Renal cortex interstitium (tissue), 11 donors: ENCODE measurements around the gene OR5K2. TPM values are rescaled to one million over a fixed set of nuclear protein-coding genes. Genes with fewer than 3 reads are reported as not detected.

Experiments used
- DNase-seq, 11 donors: peaks; one replicate each; pipeline ENCODE4 v3.0.0-alpha.2; 2013; ENCODE audit warnings: low read depth in 9 of 11, low spot score in 4 of 11; ENCODE audit errors: extremely low read depth in 1 of 11
- polyA plus RNA-seq, 3 donors: library from polyadenylated mRNA; unstranded; fragments of 120-200 nt; gene quantifications; one replicate each; pipeline ENCODE4 v1.2.1, GENCODE V29; 2013; ENCODE audit not compliant: insufficient read length in 3 of 3

OR5K2 gene
- polyA plus RNA-seq, 3 donors = 0.79 TPM; not detected in 2

DNA sequence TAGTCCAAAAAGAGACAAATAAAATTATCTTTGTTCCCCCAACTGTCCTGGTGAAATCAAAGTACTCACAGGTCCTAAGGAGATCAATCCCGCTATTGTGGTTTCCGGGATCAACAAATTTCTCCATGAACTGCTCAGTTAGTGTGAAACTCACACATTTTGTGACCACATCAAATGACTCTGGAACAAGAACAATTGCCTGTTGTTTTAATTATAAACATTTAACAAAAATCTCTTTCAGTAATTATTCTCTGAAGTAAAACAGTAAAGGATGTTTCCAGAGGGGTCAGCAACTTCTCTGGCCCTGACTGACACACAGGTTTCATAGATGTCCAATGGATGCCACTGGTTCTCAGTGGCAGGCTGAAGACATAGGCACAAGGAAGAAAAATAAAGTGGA, 21.3 kb downstream of the OR5K2 start:
- DNase-seq = no peak

DNA sequence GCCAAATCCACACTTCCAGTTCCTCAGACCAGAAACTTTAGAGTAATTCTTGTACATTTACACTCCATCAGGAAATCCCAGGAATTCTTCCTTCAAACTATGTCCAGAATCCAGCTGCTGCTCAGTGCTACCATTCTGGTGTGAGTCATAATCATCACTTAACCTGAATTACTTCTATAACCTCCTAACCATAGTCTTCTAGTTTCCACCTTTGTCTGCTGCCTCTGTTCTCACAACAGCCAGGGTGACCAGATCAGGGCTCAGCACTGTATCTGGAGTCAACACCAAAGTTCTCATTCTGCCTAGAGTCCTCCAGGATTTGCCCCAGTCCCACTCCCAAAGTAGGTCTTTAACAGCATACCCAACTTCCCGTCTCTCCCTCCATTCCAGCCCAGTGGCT, 21.9 kb downstream of the OR5K2 start:
- no peak for DNase-seq

DNA sequence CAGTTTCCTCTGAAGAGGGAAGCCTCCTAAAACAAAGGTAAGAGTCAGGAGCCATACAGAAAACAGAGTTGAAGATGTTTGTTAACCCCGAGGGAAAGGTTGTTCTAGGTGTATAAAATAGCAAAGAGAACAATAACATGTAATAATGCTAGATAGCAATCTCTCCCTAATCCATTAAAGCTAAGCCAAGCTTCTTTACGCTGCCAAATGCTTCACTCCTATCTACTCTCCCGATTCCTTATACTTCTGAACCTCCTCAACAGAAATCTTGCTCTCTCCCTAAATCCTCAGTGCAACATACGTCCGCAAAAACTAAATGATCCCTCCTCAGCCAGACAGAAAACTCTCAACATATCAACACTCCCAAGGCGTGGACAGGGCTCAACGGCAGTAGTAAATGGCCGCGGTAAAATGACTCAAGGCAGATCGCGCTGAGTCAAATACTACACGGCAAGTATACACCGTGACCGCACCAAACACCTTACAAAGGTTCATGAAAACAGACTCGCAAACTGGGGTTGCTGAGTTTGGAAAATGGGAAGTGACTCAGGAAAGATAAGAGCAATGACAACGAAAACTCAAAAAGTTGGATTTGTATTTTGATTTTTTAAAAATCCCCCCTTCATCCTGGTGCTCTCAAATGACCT, 24.5 kb downstream of the OR5K2 start:
- DNase-seq = peak; percentile 10 to 58 (median 44)

DNA sequence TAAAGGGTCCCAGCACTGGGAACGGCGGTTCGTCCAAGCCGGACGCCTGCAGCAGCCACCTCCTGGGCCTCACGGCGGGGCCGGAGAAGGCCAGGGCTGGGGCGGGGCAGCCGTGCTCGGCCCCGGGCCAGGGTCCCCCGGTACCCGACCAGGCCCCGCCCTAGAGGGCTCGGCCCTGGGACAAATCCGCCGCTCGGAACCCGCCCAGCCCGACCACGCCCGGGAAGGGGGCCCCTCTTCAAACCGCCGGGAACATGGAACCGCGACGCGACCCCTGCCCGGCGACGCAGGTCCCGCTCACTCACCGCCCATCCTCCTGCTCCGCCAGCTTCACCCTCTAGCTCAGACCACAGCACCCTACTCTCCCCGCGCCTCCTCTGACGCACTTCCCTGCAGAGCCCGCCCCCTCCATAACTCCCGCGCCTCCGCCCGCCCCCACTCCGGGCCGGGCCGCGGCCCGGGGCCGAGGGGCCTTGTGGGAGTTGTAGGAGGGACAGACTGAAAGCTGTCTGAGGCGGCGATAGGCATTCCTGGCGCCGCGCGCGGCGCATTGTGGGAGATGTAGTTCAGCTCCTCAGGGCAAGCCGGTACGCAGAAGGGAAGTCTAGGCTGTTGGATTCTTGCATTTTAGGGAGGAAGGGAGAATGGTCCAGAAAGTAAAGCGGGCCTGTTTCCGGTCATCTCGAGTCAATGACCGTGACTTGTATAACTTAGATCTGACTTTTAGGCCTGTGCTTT, 25.2 kb downstream of the OR5K2 start, which contains the start of gene CLDND1:
Gene CLDND1 (minus strand): TSS at position 359 of the 738 bp plus-strand sequence. CDS start 1,478 bp downstream, outside the sequence.
- DNase-seq = peak; percentile 88 to 96 (median 93)

DNA sequence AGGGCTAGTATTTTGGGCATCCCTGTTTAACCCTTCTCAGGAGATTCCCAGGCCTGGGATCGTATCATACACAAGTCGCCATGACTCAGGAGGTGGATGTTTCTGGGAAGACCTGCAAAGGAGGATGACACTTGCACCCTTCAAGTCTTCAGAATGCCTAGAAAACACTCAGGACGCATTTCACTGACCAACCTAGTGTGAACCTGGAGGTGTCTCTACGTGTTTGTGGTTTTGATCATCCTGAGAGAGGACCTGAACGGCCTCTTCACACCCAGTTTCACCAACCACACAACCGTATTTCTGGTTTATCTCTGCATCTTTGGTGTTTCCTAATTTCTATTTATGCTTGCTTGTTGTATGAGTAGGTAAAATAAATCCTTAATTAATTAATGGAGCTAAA, 28.0 kb downstream of the OR5K2 start:
- DNase-seq = no peak

DNA sequence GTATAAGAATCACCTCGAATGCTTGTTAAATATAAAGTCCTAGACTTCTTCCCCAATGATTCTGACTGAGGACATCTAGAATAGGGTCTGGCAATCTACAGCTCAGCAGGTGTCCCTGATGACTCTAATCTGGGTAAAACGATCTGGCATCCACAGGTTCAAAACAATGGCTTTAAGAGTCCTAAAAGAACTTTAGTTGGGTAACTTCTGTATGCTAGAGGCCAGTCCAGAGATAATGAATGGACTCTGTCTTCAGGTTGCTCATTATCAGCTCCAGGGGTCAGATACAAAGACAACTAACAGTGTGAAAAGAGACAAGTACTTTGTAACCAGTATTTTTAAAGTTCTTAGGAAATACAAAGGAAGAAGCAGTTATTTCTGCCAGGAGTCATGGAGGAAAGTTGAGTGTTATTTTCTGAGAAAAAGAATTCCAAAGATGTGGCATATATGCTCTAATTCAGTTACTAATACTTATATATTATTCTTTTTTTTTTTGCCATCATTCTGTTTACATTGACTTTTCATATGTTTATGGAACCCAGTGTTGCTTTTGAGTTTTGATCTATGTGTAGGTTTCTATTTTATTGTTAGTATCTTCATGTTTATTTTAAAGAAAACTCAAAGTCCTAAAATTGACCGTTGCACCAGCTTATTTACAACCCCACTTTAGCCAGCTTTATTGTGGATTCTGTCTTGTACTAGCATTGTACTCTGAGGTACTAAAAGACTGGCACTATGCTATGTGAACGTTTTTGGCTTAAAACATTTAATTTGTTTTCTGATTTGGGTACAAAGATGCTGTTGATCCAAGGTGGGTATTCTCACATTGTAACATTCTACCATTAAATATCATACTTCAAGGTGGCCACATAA, 31.2 kb downstream of the OR5K2 start:
- DNase-seq = no peak

DNA sequence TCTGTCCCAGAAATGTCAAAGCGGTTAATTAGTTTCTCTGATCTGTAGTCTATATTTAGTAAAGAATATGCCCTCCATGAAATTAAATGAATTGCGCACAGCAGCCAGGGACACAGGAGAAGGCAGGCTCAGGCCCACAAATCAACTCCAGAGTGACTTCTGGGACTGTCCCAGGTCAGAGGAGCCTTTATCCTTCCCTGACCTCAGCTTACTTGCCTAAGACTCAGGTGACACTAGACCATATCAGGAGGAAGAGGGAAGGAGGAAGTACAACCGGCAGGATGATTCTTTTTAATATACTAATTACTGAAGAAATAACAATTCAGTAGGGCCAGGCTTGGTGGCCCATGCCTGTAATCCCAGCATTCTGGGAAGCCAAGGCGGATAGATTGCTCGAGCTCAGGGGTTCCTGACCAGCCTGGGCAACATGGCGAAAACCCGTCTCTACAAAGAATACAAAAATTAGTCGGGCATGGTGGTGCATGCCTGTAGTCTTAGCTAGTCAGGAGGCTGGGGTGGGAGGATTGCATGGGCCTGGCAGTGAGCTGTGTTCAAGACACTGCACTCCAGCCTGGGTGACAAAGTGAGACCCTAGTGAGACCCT, 32.5 kb downstream of the OR5K2 start:
- no peak for DNase-seq

DNA sequence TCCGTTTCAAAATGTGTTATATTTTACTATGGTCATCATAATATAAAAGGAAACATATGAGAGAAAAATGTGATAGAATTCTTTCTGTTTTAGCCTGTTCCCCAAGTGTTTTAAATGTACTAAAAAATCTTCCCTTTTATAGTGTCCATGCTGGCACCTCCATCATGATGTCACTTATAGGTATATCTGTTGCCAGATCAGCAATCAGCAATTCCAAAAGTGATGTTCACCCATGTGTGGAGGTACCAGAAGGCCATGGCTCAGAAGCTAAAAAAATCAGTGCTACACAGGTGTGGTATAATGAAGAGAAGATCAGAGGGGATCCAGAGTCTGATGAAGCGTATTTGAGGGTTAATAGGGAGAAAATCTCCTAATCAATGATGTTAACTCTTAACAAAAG, 33.2 kb downstream of the OR5K2 start:
- no peak for DNase-seq

DNA sequence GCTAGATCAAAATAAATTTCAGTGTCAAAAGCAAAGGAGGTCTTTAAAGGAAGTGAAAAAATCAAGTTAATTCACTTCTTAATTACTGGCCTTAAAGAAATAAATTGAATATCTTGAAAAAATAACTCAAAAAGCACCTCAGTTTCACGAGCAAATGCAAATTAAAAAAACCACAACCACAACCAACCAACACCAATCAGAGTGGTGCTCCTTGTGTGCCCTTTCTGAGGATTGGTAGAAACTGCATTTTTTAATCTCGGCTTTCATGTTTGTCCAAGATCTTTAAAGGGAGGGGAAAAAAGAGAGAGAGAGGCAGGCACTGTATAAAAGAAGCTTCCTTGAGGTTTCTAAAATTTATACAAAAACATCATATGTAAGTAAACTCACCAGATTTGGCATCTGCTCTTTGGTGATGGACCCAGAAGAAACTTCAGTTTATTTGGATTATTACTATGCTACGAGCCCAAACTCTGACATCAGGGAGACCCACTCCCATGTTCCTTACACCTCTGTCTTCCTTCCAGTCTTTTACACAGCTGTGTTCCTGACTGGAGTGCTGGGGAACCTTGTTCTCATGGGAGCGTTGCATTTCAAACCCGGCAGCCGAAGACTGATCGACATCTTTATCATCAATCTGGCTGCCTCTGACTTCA, 34.3 kb downstream of the OR5K2 start, which contains the start of gene GPR15:
Gene GPR15 (plus strand): TSS at position 357 of the 653 bp plus-strand sequence. CDS start 56 bp downstream, at position 413.
- DNase-seq = no peak

DNA sequence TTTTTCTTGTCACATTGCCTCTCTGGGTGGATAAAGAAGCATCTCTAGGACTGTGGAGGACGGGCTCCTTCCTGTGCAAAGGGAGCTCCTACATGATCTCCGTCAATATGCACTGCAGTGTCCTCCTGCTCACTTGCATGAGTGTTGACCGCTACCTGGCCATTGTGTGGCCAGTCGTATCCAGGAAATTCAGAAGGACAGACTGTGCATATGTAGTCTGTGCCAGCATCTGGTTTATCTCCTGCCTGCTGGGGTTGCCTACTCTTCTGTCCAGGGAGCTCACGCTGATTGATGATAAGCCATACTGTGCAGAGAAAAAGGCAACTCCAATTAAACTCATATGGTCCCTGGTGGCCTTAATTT, 34.8 kb downstream of the OR5K2 start:
- DNase-seq = no peak

DNA sequence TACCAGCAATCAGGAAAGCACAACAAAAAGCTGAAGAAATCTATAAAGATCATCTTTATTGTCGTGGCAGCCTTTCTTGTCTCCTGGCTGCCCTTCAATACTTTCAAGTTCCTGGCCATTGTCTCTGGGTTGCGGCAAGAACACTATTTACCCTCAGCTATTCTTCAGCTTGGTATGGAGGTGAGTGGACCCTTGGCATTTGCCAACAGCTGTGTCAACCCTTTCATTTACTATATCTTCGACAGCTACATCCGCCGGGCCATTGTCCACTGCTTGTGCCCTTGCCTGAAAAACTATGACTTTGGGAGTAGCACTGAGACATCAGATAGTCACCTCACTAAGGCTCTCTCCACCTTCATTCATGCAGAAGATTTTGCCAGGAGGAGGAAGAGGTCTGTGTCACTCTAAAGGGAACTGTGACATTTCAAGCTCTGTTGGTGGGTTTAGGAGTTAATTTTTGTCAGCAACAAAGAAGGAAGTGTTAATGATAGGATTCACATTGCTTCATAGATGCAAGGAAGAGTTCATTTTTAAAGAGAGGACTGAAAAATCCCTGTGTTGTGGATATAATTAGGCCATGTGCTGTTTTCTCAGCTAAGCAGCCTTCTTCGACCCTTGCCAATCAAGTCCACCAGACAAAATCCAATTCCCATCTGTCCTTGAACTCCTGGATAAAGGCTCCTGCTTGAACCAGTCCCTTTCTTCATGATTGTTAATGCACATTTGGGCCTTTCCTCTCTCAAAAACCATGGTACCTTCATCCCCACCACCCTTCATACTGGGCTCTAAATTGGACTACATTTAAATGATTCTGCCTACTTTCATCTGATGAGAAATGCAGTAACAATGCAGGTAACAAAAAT, 35.5 kb downstream of the OR5K2 start:
- no peak for DNase-seq

DNA sequence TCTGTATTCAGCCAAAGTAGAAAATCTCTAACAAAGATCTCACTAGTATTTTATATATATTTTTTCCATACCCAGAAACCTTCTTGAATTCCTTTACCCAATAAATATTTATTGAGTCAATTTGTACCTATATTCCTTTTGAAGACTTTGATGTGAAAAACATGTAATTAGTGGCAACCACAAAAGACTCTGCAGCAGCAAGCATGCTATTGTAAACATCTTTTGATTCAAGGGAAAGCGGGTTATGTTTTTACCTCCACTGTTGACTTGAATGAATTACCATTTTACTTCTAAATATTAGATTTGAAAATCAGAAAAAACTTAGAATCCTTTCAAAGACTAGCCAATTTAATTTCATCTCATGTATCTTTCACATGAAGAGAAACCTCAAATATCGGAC, 36.7 kb downstream of the OR5K2 start:
- DNase-seq = no peak

DNA sequence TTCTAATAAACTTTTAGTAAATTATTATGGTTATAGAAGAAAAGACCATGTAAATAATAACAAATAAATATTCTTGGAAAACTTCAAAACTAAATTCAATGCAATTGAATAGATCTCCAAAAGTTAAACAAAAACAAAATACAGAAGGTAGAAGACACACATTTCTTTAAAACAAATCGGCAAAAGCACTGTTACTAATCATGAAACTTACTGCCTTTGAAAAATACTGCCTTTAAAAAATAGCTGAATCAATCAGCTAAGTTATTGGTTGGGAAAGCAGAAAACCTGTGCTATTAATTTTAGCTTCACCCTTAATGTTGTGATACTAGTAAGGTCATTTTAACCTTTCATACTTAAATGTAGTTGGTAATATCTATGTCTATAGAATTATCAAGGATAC, 37.3 kb downstream of the OR5K2 start:
- DNase-seq = no peak

DNA sequence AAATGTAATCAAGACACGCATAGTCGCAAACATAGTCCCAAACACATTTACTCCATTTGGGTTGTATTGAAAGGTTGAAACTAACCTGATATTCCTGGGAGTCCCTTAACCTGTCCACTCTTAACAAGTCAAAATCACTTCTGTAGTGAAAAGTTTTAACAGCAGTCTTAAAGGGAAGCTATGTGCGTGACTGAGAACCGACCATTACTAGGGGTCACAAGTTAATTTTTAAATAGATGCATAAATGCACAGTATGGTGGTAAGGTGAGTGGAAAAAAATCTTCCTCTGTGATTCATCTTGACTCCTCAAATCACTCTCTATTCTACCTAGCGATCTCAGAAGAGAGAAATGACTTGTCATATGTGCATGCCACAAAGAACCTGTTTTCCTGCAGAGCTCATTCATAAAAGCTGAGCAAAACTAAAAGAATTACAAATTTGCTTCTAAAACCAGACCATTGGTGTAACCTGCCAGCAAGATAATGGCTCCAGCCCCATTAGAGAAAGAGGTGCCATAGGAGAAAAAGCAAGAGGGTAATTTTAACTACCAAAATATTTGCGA, 39.1 kb downstream of the OR5K2 start:
- no peak for DNase-seq

DNA sequence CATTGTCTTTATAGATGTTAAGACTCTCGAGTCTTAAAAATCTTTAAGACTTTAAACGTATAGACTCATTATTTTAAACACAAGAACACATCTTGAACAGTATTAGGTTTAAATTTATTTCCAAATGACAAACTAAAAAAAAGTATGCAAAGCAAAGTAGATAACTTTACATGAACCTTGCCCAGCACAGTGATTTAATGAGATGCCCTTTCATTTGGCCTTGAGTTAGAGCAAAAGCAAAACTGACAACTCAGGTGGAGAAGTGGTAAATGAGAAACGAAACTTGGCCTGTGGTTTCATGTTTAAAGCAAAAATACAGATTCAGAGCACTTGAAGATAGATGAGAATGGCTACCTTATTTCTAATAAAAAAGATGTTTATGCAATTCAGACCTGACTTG, 42.9 kb downstream of the OR5K2 start:
- no peak for DNase-seq

DNA sequence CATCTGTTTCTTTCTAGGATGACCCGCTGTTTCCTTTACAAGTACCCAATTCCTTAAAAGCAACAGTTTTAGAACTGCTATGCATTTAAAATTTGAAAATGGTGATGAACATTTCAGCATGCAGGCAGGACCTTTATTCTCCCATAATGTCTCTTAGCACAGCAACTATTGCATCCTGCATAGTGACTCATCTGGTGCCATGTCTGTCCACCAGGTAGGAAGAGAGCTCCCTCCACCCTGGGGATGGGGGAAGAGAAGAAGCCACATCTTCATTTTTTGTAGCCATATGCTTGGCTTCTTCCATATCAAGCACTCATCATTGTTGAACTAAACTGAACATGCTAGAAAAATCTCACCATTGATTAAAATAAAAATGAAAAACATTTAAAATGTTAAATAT, 44.2 kb downstream of the OR5K2 start:
- no peak for DNase-seq

DNA sequence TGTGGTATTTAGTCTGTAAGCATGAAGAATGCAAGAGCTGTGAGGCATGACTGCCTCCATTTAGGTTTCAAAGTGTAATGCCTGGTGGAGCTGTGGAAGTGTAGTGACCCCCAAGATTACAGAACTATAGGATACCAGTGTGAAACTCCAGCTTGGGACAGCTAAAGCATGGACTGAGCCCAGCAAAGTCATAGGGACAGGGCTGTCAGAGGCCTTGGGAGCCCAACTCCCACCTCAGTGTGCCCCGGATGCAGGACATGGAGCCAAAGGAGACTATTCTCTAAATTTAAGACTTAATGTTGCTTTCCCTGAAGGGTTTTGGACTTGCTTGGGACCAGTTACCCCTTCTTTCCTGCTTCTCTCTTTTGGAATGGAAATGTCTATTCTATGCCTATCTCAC, 45.1 kb downstream of the OR5K2 start:
- no peak for DNase-seq

DNA sequence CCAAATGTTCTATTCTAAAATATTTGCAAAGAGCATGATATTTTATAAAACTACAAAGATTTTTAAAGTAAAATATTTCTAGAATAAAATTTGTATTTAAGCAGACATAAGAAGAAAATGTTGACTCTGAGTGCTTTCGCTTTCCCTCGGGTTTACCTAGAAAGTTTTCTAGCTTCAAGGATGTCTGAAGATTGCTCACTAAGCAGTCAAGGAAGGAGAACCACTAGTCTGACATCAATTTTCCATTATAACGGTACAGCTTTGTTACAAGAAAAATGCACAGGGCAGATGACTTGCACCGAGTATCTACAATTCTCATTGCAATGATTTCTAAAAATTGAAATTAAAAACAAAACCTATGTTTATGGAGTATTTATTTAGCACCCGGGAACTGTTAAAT, 48.5 kb downstream of the OR5K2 start:
- no peak for DNase-seq
